PFSK-1 (cell line): ENCODE data around the gene POLR1A.

Experiments used
- FOXP2 ChIP-seq: optimal IDR thresholded peaks from 2 replicates; pipeline ENCODE3; 2011; ENCODE audit warnings: borderline replicate concordance, control low read depth, inconsistent platforms; ENCODE audit not compliant: insufficient read depth; ENCODE audit errors: extremely low read length, extremely low read depth
- POLR2AphosphoS5 ChIP-seq: IDR thresholded peaks from 2 replicates; pipeline ENCODE4 v1.6.1; 2012; ENCODE audit warnings: low read depth, mild to moderate bottlenecking, control low read depth, low read length, moderate library complexity
- REST ChIP-seq, 2 experiments: IDR thresholded peaks; 2 replicates each; pipeline versions ENCODE4 v1.6.1 to v1.8.0; 2011 to 2012; ENCODE audit warnings: low read depth in 2 of 2, low read length in 2 of 2, control low read depth in 1 of 2, inconsistent platforms in 1 of 2, mild to moderate bottlenecking in 1 of 2, moderate library complexity in 1 of 2; ENCODE audit not compliant: insufficient read depth in 1 of 2
- SIN3A ChIP-seq: IDR thresholded peaks from 2 replicates; pipeline ENCODE4 v1.6.1; 2012; ENCODE audit warnings: mild to moderate bottlenecking, low read length, moderate library complexity, borderline replicate concordance; ENCODE audit not compliant: insufficient read depth
- TAF1 ChIP-seq: IDR thresholded peaks from 2 replicates; pipeline ENCODE4 v1.6.1; 2012; ENCODE audit warnings: low read length, control low read depth, borderline replicate concordance; ENCODE audit not compliant: insufficient read depth

The POLR1A gene

GRCh38 chr2:85976106-85976920, 129.4 kb downstream of the POLR1A start:
- TF ChIP-seq TAF1: no peak
- TF ChIP-seq REST (IDR thresholded peaks at IDR 0.05; ENCODE audit: insufficient read depth in 1 of 2, low read depth in 2 of 2, low read length in 2 of 2): no peak
- no peak for TF ChIP-seq SIN3A
- TF ChIP-seq FOXP2: no peak
- TF ChIP-seq POLR2AphosphoS5: no peak

GRCh38 chr2:85975581-85975980, 130.1 kb downstream of the POLR1A start:
- TF ChIP-seq POLR2AphosphoS5 (no peak), FOXP2 (no peak), SIN3A (no peak), REST (IDR thresholded peaks at IDR 0.05; ENCODE audit: insufficient read depth in 1 of 2, low read depth in 2 of 2, low read length in 2 of 2) (no peak), TAF1 (no peak)

GRCh38 chr2:85974390-85974789, 131.3 kb downstream of the POLR1A start:
- TF ChIP-seq FOXP2 (no peak), SIN3A (no peak), POLR2AphosphoS5 (no peak), TAF1 (no peak), REST (IDR thresholded peaks at IDR 0.05; ENCODE audit: insufficient read depth in 1 of 2, low read depth in 2 of 2, low read length in 2 of 2) (no peak)

DNA sequence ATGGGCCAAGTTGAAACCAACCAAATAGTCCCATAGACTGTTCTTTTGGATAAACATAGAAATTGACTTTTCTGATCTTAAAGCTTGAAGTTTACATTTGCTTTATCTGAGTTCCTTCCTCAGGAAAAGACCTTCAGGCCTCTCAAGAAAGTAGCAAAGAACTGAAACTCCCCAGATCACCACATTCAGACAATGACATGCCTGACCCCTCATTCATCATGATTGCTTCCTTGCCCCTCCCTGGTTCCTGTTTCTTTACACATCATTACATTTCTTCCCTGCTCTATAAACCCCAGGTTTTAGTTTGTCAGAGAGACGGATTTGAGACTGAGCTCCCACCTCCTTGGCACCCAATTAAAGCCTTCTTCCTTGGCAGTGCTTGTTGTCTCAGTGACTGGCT, 133.3 kb downstream of the POLR1A start:
- TF ChIP-seq REST (IDR thresholded peaks at IDR 0.05; ENCODE audit: insufficient read depth in 1 of 2, low read depth in 2 of 2, low read length in 2 of 2) (no peak), SIN3A (no peak), TAF1 (no peak), FOXP2 (no peak), POLR2AphosphoS5 (no peak)

DNA sequence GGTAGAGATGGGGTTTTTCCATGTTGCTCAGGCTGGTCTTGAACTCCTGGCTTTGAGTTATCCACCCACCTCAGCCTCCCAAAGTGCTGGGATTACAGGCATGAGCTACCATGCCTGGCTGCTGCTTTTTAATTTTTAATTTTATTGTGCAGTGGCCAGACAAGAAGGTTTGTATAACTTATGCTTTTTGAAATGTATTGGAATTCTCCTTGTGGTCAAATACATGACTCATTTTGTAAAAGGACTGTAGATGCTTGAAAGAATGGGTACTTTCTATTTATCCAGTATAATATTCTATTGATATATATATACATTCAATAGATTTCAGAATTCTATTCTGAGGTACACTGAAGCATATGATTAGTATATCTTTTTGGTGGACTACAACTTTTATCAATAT, 134.3 kb downstream of the POLR1A start:
- TF ChIP-seq TAF1: no peak
- no peak for TF ChIP-seq POLR2AphosphoS5
- no peak for TF ChIP-seq FOXP2
- no peak for TF ChIP-seq REST (IDR thresholded peaks at IDR 0.05; ENCODE audit: insufficient read depth in 1 of 2, low read depth in 2 of 2, low read length in 2 of 2)
- no peak for TF ChIP-seq SIN3A
